ENCODE data around the gene SMIM34.

Gene SMIM34

GRCh38 chr21:34372321-34372720, 51.4 kb downstream of the SMIM34 start:
- DNase-seq, result no peak

- no peak for DNase-seq
Measured at GRCh38 chr21:34369741-34370140, 54.0 kb downstream of the SMIM34 start.

Measured in inflammatory macrophage treated with lipopolysaccharide for 4 hours (primary cell).